T-helper 2 cell treated with Interferon-gamma antibody and Interleukin-4, amounts not matched to agents 100 ng/mL and 5 ng/mL, for 36 hours (primary cell): ENCODE measurements around the gene DDC. TPM values are rescaled to one million over a fixed set of nuclear protein-coding genes. Genes with fewer than 3 reads are reported as not detected.
"Not testable (repeated sequence)": the region's sequence is repeated elsewhere in the genome, so short reads cannot be mapped to it uniquely, and the experiment has no call there.

ENCODE experiments used
- intact Hi-C: fragments of 100-400 bp; cut with micrococcal nuclease; formaldehyde crosslinking; loops from one replicate; pipeline ENCODE4 v1.15.1; 2023
- total RNA-seq: library from RNA; stranded (reverse); gene quantifications from 2 replicates; pipeline ENCODE4 v1.2.3, GENCODE V29; 2022

Gene DDC
- total RNA-seq, 1 donor from 2014 or later, result not detected

DNA sequence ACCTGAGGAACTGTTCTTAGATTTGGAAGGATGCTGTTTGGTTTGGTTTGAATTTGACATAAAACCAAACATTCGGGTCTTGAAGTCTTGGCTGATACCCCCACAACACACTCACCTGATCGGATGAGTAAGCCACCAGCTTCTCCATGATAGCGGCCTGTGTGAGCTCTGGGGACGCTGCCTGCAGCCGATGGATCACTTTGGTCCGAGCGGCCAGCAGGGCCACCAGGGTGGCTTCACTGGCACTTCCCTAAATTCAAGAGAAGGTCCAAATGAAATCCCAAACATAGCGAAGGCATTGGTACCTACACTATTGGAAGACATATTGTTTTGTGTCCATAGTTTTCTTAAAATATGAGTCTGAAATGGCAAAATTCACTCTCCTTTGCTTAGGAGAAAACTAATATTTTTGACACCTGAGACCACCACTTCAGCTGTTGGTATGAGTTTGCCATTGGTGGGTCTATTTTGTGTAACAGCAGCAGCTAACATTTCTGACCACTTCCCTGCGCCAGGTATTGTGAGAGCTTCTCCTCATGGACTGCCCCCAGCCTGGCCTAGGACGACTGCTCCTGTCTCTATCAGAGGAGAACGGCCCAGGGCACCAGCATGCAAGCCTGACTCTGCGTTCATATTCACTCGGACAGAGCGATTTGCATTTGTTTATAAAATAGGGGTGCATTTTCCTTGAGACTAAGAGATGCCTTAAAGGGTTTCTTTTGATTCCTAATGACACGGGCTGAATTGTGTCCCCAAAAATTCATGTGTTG, 35.9 kb downstream of the DDC start:
- intact Hi-C loops, result no loop called here

GRCh38 chr7:50528266-50529092, 36.7 kb downstream of the DDC start:
- intact Hi-C loops, result no loop called here

DNA sequence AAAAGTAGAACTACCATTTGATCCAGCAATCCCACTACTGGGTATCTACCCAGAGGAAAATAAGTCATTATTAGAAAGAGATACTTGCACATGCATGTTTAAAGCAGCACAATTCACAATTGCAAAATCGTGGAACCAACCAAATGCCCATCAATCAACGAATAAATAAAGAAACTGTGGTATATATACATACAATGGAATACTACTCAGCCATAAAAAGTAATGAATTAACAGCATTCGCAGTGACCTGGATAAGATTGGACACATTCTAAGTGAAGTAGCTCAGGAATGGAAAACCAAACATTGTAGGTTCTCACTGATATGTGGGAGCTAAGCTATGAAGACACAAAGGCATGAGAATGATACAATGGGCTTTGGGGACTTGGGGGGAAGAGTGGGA, 45.9 kb downstream of the DDC start:
- intact Hi-C loops, result not testable (repeated sequence)

DNA sequence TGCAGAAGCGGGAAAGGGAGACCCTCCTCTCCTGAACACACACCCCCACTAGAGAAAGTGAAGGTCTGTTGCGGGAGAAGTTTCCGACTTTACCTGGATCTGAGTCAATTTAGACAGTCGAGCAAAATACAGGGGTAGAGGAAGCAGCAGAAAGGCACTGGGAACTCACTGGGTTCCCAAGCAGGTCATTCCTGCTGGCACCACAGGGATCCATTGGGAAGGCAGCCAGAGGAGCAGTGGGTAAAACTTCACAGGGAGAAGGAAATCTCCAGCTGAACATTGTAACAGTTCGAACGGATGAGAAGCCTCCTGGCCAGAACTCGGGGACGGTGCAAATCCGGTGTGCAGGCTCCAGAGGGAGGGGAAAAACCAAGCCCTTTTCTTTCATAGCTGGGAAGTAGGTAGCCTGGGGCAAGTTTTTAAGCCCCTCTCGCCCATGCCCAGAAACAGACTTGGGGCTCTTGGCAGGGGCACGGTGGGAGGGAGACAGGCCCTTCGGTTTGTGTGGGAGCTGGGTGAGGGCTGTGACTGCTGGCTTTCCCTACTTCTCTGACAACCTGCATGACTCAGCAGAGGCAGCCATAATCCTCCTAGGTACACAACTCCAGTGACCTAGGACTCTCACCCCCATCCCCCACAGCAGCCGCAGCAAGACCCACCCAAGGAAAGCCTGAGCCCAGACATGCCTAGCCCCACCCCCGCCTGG, 51.9 kb downstream of the DDC start:
- intact Hi-C loops, result no loop called here

- intact Hi-C loops, result no loop called here
These were observed 52.8 kb downstream of the DDC start for GRCh38 chr7:50512384-50512783.

DNA sequence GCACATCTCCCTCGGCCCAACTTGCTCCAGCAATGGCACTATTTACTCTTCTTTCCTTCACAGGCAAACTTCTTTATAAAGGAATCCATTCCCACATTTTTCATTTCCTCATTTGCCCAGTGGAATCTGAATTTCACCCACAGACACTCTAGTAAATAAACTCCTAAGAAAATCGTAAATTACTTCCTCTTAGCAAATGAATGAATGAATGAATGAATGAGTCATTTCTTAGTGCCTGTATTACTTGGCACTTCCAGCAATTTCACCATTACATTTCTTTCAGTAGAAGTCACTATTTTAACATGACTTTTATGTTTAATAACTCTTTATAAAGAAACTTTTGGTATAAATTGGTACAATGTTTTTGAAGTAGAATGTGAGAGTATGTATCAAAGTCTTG, 55.7 kb downstream of the DDC start:
- intact Hi-C loops, result no loop called here

- intact Hi-C loops, result no loop called here
These were observed 56.7 kb downstream of the DDC start for GRCh38 chr7:50508471-50508943.

GRCh38 chr7:50507898-50508470, 57.2 kb downstream of the DDC start:
- intact Hi-C loops, result no loop called here

DNA sequence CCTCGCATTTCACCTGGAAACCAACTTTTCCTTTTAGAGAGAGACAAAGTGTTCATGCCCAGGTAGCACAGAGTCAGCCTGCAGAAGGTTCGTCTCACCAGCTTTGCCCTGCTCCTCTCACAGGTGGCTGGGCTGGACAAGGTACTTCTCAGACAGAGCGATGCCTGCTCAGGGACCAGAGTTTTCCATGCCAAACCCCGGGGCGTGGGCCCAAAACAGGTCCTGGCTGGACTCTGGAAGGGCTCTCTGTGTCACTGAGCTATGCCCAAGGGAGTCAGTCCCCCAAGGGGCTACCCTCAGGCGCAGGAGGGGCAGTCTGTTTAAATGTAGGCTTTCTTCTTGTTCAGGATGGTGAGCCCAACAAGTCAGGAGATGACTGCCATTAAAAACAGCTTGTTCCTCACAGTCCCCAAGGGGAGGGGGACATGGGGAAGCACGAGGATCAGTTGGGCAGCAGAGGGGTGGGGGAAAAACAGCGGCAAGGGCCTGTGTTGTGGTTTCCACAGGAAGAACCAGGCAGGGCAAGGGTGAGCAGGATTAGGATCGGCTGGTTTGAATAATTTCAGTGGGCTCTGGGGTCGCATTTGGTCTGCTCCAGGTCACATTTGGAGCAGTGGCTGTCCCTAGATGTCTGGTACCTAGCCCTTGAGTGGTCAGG, 59.5 kb downstream of the DDC start:
- intact Hi-C loops, result no loop called here

GRCh38 chr7:50504646-50505546, 60.3 kb downstream of the DDC start:
- intact Hi-C loops, result no loop called here

DNA sequence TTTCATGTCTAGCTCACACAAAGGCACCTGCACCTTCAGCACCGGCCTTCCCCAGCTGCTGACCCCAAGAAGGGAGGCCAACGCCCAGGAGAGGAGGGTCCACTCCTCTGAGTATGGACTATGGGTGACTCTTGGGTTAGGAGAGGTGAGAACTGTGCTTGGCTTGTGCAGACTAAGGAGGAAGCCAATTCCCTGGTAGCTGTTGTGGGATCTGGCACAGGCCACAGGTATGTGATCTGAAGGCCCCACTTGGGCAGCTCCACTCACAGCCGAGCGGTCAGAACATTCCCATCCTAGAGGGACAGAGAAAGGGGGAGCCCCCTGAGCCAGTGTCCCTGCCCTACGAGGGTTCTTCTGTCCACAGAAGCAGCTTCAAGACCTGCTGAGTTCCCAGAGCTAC, 62.3 kb downstream of the DDC start:
- intact Hi-C loops, result no loop called here

DNA sequence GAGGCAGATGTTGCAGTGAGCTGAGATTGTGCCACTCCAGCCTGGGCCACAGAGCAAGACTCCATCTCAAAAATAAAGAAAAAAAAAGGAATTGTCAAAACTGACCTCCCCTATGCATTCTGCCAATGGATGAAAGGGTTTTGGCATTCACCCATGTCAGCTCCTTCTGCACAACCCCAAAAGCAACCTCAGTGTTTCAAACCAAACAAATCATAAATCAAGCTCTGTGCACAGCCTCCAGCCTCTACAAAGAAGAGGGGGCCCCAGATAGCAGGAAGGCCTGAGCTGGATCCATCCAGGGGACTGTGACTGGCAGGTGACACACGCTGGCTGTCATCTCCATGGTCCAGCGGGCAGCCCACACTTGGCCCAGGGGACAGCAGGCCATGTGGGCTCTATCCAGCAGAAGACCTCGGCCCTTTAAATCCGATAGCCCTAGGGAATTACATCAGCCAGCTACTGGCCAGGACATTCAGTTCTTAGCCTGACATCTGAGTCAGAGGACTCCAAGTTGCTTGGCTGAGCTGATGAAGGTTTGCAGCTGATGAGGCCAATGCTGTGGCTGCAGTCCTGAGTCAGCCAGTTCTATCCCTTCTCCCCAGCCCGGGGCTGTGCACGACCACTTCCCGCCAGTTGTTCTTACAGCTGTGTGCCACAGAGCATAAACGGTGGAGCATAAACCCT, 63.1 kb downstream of the DDC start:
- intact Hi-C loops, result no loop called here

- intact Hi-C loops, result no loop called here
These were observed 66.1 kb downstream of the DDC start for GRCh38 chr7:50499092-50499491.

GRCh38 chr7:50497968-50498367, 67.2 kb downstream of the DDC start:
- intact Hi-C loops, result no loop called here

DNA sequence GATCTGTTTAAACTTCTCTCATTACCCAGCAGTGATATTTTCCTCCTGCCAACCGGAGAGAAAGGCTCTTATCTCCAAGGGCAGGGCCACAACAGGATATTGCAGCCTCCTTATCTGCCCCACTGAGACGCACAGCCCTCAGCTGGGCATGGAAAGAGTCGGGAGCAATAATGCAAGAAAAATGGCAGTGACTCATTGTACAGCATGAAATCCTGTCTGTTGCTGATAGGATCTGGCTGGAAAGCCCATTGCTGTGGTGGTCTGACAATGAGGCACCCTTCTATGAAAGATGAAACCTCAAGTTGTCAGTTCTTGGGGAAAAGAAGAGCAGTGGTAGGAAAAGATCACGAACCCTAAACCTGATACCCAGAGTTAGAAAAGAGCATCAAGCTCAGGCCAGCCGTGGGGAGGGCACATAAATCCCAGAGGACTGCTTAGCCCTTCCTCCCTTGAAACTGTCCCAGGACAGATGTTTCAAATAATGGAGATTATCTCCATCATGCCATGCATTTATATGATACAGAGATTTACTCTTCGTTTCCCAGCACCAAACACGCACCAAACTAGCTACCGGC, 68.0 kb downstream of the DDC start:
- intact Hi-C loops, result no loop called here

DNA sequence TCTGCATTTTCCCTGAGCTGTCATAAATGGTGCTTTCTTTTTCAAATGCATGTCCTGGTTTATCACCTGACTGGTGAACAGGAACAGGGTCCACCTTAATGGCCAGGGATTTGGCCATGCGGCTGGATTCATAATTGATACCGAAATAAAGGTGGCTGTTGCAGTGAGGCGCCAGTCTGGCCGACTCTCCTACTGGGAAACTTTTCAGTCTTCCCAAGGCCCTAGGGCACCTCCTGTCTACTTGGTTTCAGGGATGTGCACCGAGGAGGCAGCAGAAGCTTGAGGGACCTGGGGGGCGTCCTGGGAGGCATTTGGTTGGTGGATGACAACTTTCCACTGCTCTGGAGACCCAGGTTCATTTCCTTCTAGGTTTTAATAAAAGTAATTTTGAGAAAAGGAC, 68.6 kb downstream of the DDC start:
- intact Hi-C loops, result no loop called here

GRCh38 chr7:50495746-50496145, 69.5 kb downstream of the DDC start:
- intact Hi-C loops, result no loop called here

- intact Hi-C loops, result no loop called here
These were observed 72.3 kb downstream of the DDC start for GRCh38 chr7:50492770-50493519.
